ENCODE measurements around the gene PEPD. TPM values are rescaled to one million over a fixed set of nuclear protein-coding genes. Genes with fewer than 3 reads are reported as not detected.

The PEPD gene
- total RNA-seq, 4 donors from 2014 or later, result 116 to 1,166 (median 748) TPM

- peaks cover 0 to 20% (median 0%) of the 10 kb centered on the region in 3 donors for H3K36me3 ChIP-seq
- H3K9me3 ChIP-seq, result no peaks in the 10 kb centered on the region
- H3K4me1 ChIP-seq, result peaks cover 0 to 27% (median 3%) of the 10 kb centered on the region in 4 donors
- TF ChIP-seq CTCF (IDR thresholded peaks at IDR 0.05), result no peak
- TF ChIP-seq POLR2A (IDR thresholded peaks at IDR 0.05), result no peak
- no peak overlapping the region for H3K27ac ChIP-seq
- peak in 1 of 3 donors; percentile 48 for DNase-seq
- H3K27me3 ChIP-seq, result no peaks in the 10 kb centered on the region
- no peak overlapping the region for H3K4me3 ChIP-seq
Observed at GRCh38 chr19:33385956-33386355, 135.6 kb downstream of the PEPD start.

GRCh38 chr19:33384983-33385382 is 136.6 kb downstream of the PEPD start:
- DNase-seq, result peak in 2 of 3 donors; percentile 23 to 29
- no peak overlapping the region for H3K4me3 ChIP-seq
- H3K27ac ChIP-seq, result no peak overlapping the region
- H3K9me3 ChIP-seq, result no peaks in the 10 kb centered on the region
- peaks cover 0 to 17% (median 0%) of the 10 kb centered on the region in 4 donors for H3K4me1 ChIP-seq
- H3K36me3 ChIP-seq, result peaks cover 0 to 20% (median 0%) of the 10 kb centered on the region in 3 donors
- TF ChIP-seq POLR2A (IDR thresholded peaks at IDR 0.05) (no peak), CTCF (IDR thresholded peaks at IDR 0.05) (no peak)
- no peaks in the 10 kb centered on the region for H3K27me3 ChIP-seq

GRCh38 chr19:33383720-33384292 is 137.8 kb downstream of the PEPD start:
- DNase-seq, result peak in 1 of 3 donors; percentile 32
- TF ChIP-seq CTCF (IDR thresholded peaks at IDR 0.05), result no peak
- no peak for TF ChIP-seq POLR2A (IDR thresholded peaks at IDR 0.05)
- Histone ChIP-seq H3K27ac (no peak overlapping the region), H3K36me3 (peaks cover 0 to 32% (median 0%) of the 10 kb centered on the region in 3 donors), H3K4me3 (no peak overlapping the region), H3K27me3 (no peaks in the 10 kb centered on the region), H3K9me3 (no peaks in the 10 kb centered on the region), H3K4me1 (peaks cover 0 to 14% (median 0%) of the 10 kb centered on the region in 4 donors)

GRCh38 chr19:33382982-33383381 is 138.6 kb downstream of the PEPD start:
- no peak for DNase-seq
- H3K36me3 ChIP-seq, result peaks cover 0 to 31% (median 0%) of the 10 kb centered on the region in 3 donors
- no peaks in the 10 kb centered on the region for H3K9me3 ChIP-seq
- no peaks in the 10 kb centered on the region for H3K27me3 ChIP-seq
- H3K4me3 ChIP-seq, result no peak overlapping the region
- H3K27ac ChIP-seq, result no peak overlapping the region
- peaks cover 0 to 17% (median 1%) of the 10 kb centered on the region in 4 donors for H3K4me1 ChIP-seq
- no peak for TF ChIP-seq CTCF (IDR thresholded peaks at IDR 0.05)
- no peak for TF ChIP-seq POLR2A (IDR thresholded peaks at IDR 0.05)

GRCh38 chr19:33382006-33382405 is 139.6 kb downstream of the PEPD start:
- Histone ChIP-seq H3K9me3 (no peaks in the 10 kb centered on the region), H3K4me3 (no peak overlapping the region), H3K4me1 (peaks cover 0 to 27% (median 1%) of the 10 kb centered on the region in 4 donors), H3K36me3 (peaks cover 0 to 21% (median 0%) of the 10 kb centered on the region in 3 donors), H3K27me3 (no peaks in the 10 kb centered on the region), H3K27ac (no peak overlapping the region)
- no peak for TF ChIP-seq CTCF (IDR thresholded peaks at IDR 0.05)
- no peak for TF ChIP-seq POLR2A (IDR thresholded peaks at IDR 0.05)
- peak in 1 of 3 donors; percentile 21 for DNase-seq

Data from Peyer's patch (tissue), 4 donors.